PC-9 (cell line): Measurements from ENCODE around the gene ZNF646. TPM values are rescaled to one million over a fixed set of nuclear protein-coding genes. Genes with fewer than 3 reads are reported as not detected.

Experiments
- BruUV-seq: library from RNA; stranded (reverse); fragments of 400-500 nt; replicated peaks from 2 replicates; lab custom pipeline; 2021; lab: Mats Ljungman, UMichigan
- CTCF ChIA-PET: fragments of 300-600 bp; sonication (Branson Sonifier 250); formaldehyde crosslinking; loops from one replicate; lab custom pipeline; 2022; ENCODE audit warnings: antibody characterized with exemption; lab: Charles Lee
- POLR2A ChIA-PET: fragments of 300-600 bp; sonication (Branson Sonifier 250); formaldehyde crosslinking; loops from one replicate; lab custom pipeline; 2022; ENCODE audit warnings: antibody characterized with exemption; ENCODE audit not compliant: unreplicated experiment; lab: Charles Lee
- DNase-seq, 2 experiments: peaks; one replicate each; pipeline versions ENCODE4 v3.0.0 to v3.0.0-alpha.2; 2015 to 2022; ENCODE audit warnings: mixed read lengths in 1 of 2
- H2AFZ ChIP-seq: fragments of 200-600 bp; sonication (generic); 2 replicates; pipeline ENCODE4 v1.8.1; 2017; ENCODE audit warnings: antibody characterized with exemption
- H3F3A ChIP-seq: fragments of 200-600 bp; sonication (generic); 2 replicates; pipeline ENCODE4 v1.8.1; 2017; ENCODE audit warnings: antibody characterized with exemption, mild to moderate bottlenecking, low read depth; ENCODE audit not compliant: insufficient read depth
- H3K27ac ChIP-seq: fragments of 200-600 bp; sonication (generic); 2 replicates; pipeline ENCODE4 v1.6.1; 2016; ENCODE audit warnings: mixed run types
- H3K27me3 ChIP-seq: fragments of 200-600 bp; sonication (generic); 2 replicates; pipeline ENCODE4 v1.6.1; 2016; ENCODE audit warnings: low read depth, mixed run types; ENCODE audit not compliant: insufficient read depth
- H3K36me3 ChIP-seq: fragments of 200-600 bp; sonication (generic); 2 replicates; pipeline ENCODE4 v1.6.1; 2016; ENCODE audit warnings: low read depth, mixed run types
- H3K4me1 ChIP-seq: fragments of 200-600 bp; sonication (generic); replicated peaks from 2 replicates; pipeline ENCODE4 v1.6.1; 2016; ENCODE audit warnings: mixed run types; ENCODE audit not compliant: insufficient read depth
- H3K4me2 ChIP-seq: fragments of 200-600 bp; sonication (generic); 2 replicates; pipeline ENCODE4 v1.6.1; 2017; ENCODE audit warnings: mixed run types
- H3K4me3 ChIP-seq: fragments of 200-600 bp; sonication (generic); 2 replicates; pipeline ENCODE4 v1.6.1; 2016; ENCODE audit warnings: mixed run types
- H3K79me2 ChIP-seq: fragments of 200-600 bp; sonication (generic); 2 replicates; pipeline ENCODE4 v1.6.1; 2017; ENCODE audit warnings: low read depth, mixed run types
- H3K9me2 ChIP-seq: fragments of 200-600 bp; sonication (generic); 2 replicates; pipeline ENCODE4 v1.8.1; 2017; ENCODE audit warnings: mild to moderate bottlenecking; ENCODE audit not compliant: insufficient read depth
- H3K9me3 ChIP-seq: fragments of 200-600 bp; sonication (generic); 2 replicates; pipeline ENCODE4 v1.8.1; 2016; ENCODE audit warnings: low read depth; ENCODE audit not compliant: insufficient read depth
- H4K20me1 ChIP-seq: fragments of 200-600 bp; sonication (generic); 2 replicates; pipeline ENCODE4 v1.8.1; 2017; ENCODE audit not compliant: insufficient read depth
- EZH2 ChIP-seq: fragments of 200-600 bp; sonication (generic); IDR thresholded peaks from 2 replicates; pipeline ENCODE4 v1.8.0; 2017; ENCODE audit warnings: antibody characterized with exemption, low read depth
- intact Hi-C: fragments of 100-400 bp; cut with micrococcal nuclease; formaldehyde crosslinking; loops from one replicate; pipeline ENCODE4 v1.10.0; 2022; ENCODE audit not compliant: unreplicated experiment
- total RNA-seq: library from RNA; stranded (reverse); gene quantifications from 2 replicates; pipeline ENCODE4 v1.2.3, GENCODE V29; 2021
- TF ChIP-seq, protein P1 (sequence below): fragments of 200-600 bp; sonication (generic); conservative IDR thresholded peaks from 2 replicates; pipeline ENCODE4 v1.6.1; 2017; ENCODE audit warnings: mixed run types, antibody characterized with exemption, mild to moderate bottlenecking, moderate library complexity

The ZNF646 gene
- total RNA-seq, 1 experiment from 2014 or later: 25.4 TPM

DNA sequence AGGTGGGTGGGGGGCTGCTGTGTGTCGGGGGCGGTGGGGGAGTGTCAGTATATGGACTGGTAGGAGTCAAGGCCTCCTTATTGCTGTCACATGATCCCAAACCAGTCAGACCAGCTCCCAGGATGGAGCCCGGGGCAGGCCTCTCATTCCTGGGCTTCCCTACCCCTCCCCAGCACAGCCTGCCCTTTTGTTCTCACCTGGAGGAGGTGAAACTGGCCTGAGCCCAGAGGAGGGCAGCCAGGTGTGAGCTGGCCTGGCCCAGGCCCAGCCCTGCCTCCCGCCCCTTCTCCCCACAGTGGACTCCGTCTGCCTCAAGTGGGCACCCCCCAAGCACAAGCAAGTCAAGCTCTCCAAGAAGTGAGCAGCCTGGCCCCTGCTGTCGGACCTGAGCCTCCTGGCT lies 56.7 kb downstream of the ZNF646 start:
- Histone ChIP-seq H3K4me3 (no peak overlapping the region), H4K20me1 (no peaks in the 10 kb centered on the region), H3K4me2 (peak overlapping the region; percentile 61), H3K27me3 (no peaks in the 10 kb centered on the region), H3K9me3 (no peaks in the 10 kb centered on the region), H3K9me2 (no peaks in the 10 kb centered on the region), H3K36me3 (no peaks in the 10 kb centered on the region; the same call in 1 of the 2 replicates), H3K4me1 (peaks cover 70% of the 10 kb centered on the region), H2AFZ (no peak overlapping the region), H3K27ac (peak overlapping the region; percentile 91), H3K79me2 (peaks cover 12% of the 10 kb centered on the region), H3F3A (peaks cover 62% of the 10 kb centered on the region)
- TF ChIP-seq EZH2: no peak
- TF ChIP-seq, protein P1, sequence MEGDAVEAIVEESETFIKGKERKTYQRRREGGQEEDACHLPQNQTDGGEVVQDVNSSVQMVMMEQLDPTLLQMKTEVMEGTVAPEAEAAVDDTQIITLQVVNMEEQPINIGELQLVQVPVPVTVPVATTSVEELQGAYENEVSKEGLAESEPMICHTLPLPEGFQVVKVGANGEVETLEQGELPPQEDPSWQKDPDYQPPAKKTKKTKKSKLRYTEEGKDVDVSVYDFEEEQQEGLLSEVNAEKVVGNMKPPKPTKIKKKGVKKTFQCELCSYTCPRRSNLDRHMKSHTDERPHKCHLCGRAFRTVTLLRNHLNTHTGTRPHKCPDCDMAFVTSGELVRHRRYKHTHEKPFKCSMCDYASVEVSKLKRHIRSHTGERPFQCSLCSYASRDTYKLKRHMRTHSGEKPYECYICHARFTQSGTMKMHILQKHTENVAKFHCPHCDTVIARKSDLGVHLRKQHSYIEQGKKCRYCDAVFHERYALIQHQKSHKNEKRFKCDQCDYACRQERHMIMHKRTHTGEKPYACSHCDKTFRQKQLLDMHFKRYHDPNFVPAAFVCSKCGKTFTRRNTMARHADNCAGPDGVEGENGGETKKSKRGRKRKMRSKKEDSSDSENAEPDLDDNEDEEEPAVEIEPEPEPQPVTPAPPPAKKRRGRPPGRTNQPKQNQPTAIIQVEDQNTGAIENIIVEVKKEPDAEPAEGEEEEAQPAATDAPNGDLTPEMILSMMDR: no peak
- intact Hi-C loops: loop anchor here (1.0 to 2.0 kb wide), 3 partner anchors 8 to 19 kb away; partner anchors contain the start of genes KAT8 and PRSS36
- BruUV-seq: no TSS peak
- peak; percentile 94 to 98 for DNase-seq
- ChIA-PET POLR2A (interaction anchor here (0.6 to 1.8 kb wide), 8 partner anchors 10 to 330 kb away, joined by 3 to 22 read pairs (median 6); partner anchors contain the start of genes FUS and KAT8), CTCF (interaction anchor here (0.5 to 2.0 kb wide), 4 partner anchors 12 to 313 kb away, joined by 3 to 32 read pairs (median 5); partner anchors contain the start of gene SETD1A)

DNA sequence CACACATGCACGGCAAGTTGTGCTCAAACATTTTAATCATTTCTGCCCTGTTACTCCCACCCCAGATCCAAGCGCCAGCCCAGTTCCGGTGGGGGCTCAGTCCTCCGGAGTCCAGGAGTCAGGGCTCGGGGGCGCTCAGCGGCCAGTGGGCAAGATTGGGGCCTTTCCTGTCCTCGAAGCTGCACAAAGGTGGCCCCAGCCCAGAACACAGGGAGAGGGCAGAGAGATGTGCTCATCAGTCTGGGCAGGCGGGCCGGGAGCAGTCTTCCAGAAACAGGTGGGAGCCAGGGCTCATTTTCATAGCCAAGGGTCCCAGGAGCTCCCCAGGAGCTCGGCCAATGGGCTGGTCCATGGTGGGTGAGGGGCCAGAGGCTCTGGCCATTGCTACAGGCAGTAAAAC lies 57.2 kb downstream of the ZNF646 start:
- intact Hi-C loops: loop anchor here (1.0 to 2.0 kb wide), 3 partner anchors 8 to 19 kb away; partner anchors contain the start of genes KAT8 and PRSS36
- H3K27ac ChIP-seq: peak overlapping the region; percentile 91

DNA sequence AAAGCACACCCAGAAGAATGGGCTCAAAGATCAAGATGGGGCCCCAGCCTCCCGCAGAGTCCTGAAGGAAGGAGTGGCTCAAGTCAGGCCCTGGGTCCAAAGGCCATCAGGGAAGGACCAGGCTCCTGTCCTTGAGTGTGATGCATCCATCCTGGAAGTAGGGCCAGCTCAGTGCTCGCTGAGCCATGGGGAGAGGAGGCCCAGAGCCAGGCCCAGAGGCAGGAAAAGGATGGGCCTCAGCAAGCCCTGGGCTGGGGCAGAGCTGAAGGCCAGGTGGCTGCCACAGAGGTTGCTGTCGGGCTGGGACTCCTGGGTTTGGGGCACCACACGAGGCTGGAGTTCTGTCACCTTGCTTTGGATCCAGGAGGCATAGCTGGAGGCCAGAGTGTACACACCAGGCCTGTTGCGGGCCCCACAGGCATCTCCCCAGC lies 57.6 kb downstream of the ZNF646 start:
- Histone ChIP-seq H2AFZ (no peak overlapping the region), H3K4me3 (no peak overlapping the region), H3K4me2 (peak overlapping the region; percentile 58; the same call in 1 of the 2 replicates), H4K20me1 (no peaks in the 10 kb centered on the region), H3K9me2 (no peaks in the 10 kb centered on the region), H3K27ac (peak overlapping the region; percentile 91), H3K36me3 (no peaks in the 10 kb centered on the region; the same call in 1 of the 2 replicates), H3K4me1 (peaks cover 74% of the 10 kb centered on the region), H3K9me3 (no peaks in the 10 kb centered on the region), H3F3A (peaks cover 63% of the 10 kb centered on the region), H3K27me3 (no peaks in the 10 kb centered on the region), H3K79me2 (peaks cover 12% of the 10 kb centered on the region)
- CTCF ChIA-PET: interaction anchor here (0.6 to 2.0 kb wide), 2 partner anchors 11 to 192 kb away, joined by 10 to 32 read pairs; no protein-coding TSS in a partner anchor
- intact Hi-C loops: loop anchor here (1.0 to 2.0 kb wide), 3 partner anchors 7 to 18 kb away; partner anchors contain the start of genes KAT8 and PRSS36
- no TSS peak for BruUV-seq
- POLR2A ChIA-PET: interaction anchor here (1.4 to 1.8 kb wide), 2 partner anchors 15 to 48 kb away, joined by 3 to 9 read pairs; partner anchors contain the start of genes FUS and KAT8
- no peak for DNase-seq
- no peak for TF ChIP-seq EZH2
- TF ChIP-seq, protein P1: no peak

More for the DNA sequence above, 57.2 kb downstream of the ZNF646 start:
- Histone ChIP-seq H2AFZ (no peak overlapping the region), H3K36me3 (no peaks in the 10 kb centered on the region; the same call in 1 of the 2 replicates), H3K4me3 (no peak overlapping the region), H4K20me1 (no peaks in the 10 kb centered on the region), H3K27me3 (no peaks in the 10 kb centered on the region), H3K4me2 (peak overlapping the region; percentile 58), H3K4me1 (peaks cover 75% of the 10 kb centered on the region), H3K9me2 (no peaks in the 10 kb centered on the region), H3K9me3 (no peaks in the 10 kb centered on the region), H3K79me2 (peaks cover 12% of the 10 kb centered on the region), H3F3A (peaks cover 64% of the 10 kb centered on the region)
- no peak for DNase-seq
- ChIA-PET POLR2A (interaction anchor here (0.6 to 1.8 kb wide), 8 partner anchors 10 to 329 kb away, joined by 3 to 22 read pairs (median 6); partner anchors contain the start of genes FUS and KAT8), CTCF (interaction anchor here (0.5 to 2.0 kb wide), 5 partner anchors 11 to 313 kb away, joined by 3 to 32 read pairs (median 6); partner anchors contain the start of gene SETD1A)
- BruUV-seq: no TSS peak
- TF ChIP-seq, protein P1: no peak
- TF ChIP-seq EZH2: no peak
